H1 (cell line): Measurements from ENCODE around the gene GPR39. TPM values are rescaled to one million over a fixed set of nuclear protein-coding genes. Genes with fewer than 3 reads are reported as not detected.

ENCODE experiments used
- CBX5 ChIP-seq: fragments of 300-800, 300-1000 bp; sonication (generic); IDR thresholded peaks from 2 replicates; pipeline ENCODE4 v1.7.1; 2016; ENCODE audit warnings: antibody characterized with exemption, low read length, low read depth
- POLR2AphosphoS5 ChIP-seq: IDR thresholded peaks from 2 replicates; pipeline ENCODE4 v1.6.1; 2011; ENCODE audit warnings: low read depth, low read length
- polyA plus RNA-seq, 7 experiments: library from polyadenylated mRNA; depleted of rRNA in 3 of 7; stranded (reverse) in 5 of 7; unstranded in 2 of 7; fragments of >200 nt in 5 of 7; fragments of 200-250 nt in 2 of 7; gene quantifications; 1 replicate in 5 of 7; 2 replicates in 1 of 7; 4 replicates in 1 of 7; pipeline versions ENCODE4 v1.2.1 to v1.2.3, GENCODE V29; 2011 to 2013; ENCODE audit warnings: missing spikeins in 2 of 7, mixed read lengths in 2 of 7
- total RNA-seq: library from RNA; stranded (reverse); fragmentation: NEBNext Ultra II Directional; extraction: Animal tissue kit (Norgen Biotek cat#: 25700); gene quantifications from 2 replicates; pipeline ENCODE4 v1.2.1, GENCODE V29; 2021

Gene GPR39
- total and polyA plus RNA-seq, 2 of the 8 experiments (the other 6 are each of a cell fraction or from before 2014, with no cell fraction given), result 0.63 to 2.7 TPM

- TF ChIP-seq POLR2AphosphoS5, result no peak
- no peak for TF ChIP-seq CBX5
Measured at GRCh38 chr2:132484144-132484543, 67.5 kb downstream of the GPR39 start (continued).
